Measurements from ENCODE around the gene SORCS1. TPM values are rescaled to one million over a fixed set of nuclear protein-coding genes. Genes with fewer than 3 reads are reported as not detected.

The SORCS1 gene
- total and polyA plus RNA-seq, 4 donors = 0.08 to 0.21 (median 0.09) TPM; not detected in 1

- no peak for DNase-seq (ENCODE audit: low spot score)
- no peak for TF ChIP-seq ATF3 (IDR thresholded peaks at IDR 0.05)
- no peak for TF ChIP-seq NR2F2 (IDR thresholded peaks at IDR 0.05)
- no peak for TF ChIP-seq JUND (IDR thresholded peaks at IDR 0.05)
- no peak for TF ChIP-seq EGR1 (IDR thresholded peaks at IDR 0.05; ENCODE audit: low read depth in 2 of 2)
- TF ChIP-seq HNF4A (conservative IDR thresholded peaks at IDR 0.05) = no peak
- Histone ChIP-seq H3K27ac (ENCODE audit: low read depth in 1 of 2, low read length in 2 of 2) (no peak overlapping the region), H3K36me3 (ENCODE audit: control insufficient read depth in 4 of 4, insufficient read depth in 3 of 4, low read depth in 1 of 4, low read length in 3 of 4) (peaks cover 0 to 1% (median 0%) of the 10 kb centered on the region in 4 donors), H3K9ac (ENCODE audit: low read depth in 1 of 2, low read length in 2 of 2) (no peak overlapping the region), H3K4me3 (ENCODE audit: low read depth in 1 of 3, low read length in 3 of 3) (no peak overlapping the region), H3K27me3 (ENCODE audit: control insufficient read depth in 4 of 4, insufficient read depth in 4 of 4, low read length in 3 of 4) (peaks cover 0 to 10% (median 4%) of the 10 kb centered on the region in 4 donors), H3K4me1 (ENCODE audit: control insufficient read depth in 4 of 4, insufficient read depth in 4 of 4, low read length in 3 of 4) (peaks cover 3 to 9% (median 7%) of the 10 kb centered on the region in 4 donors), H3K9me3 (ENCODE audit: control insufficient read depth in 4 of 4, low read length in 3 of 4) (no peaks in the 10 kb centered on the region)
- WGBS = 77% methylated on average over 4 of the region's 4 CpGs
Measured at GRCh38 chr10:107159871-107160270, 4.6 kb downstream of the SORCS1 start.

GRCh38 chr10:107157071-107157470, 7.4 kb downstream of the SORCS1 start:
- Histone ChIP-seq H3K4me3 (ENCODE audit: low read depth in 1 of 3, low read length in 3 of 3) (no peak overlapping the region), H3K9ac (ENCODE audit: low read depth in 1 of 2, low read length in 2 of 2) (no peak overlapping the region), H3K27ac (ENCODE audit: low read depth in 1 of 2, low read length in 2 of 2) (no peak overlapping the region), H3K36me3 (ENCODE audit: control insufficient read depth in 4 of 4, insufficient read depth in 3 of 4, low read depth in 1 of 4, low read length in 3 of 4) (peaks cover 0 to 1% (median 0%) of the 10 kb centered on the region in 4 donors), H3K27me3 (ENCODE audit: control insufficient read depth in 4 of 4, insufficient read depth in 4 of 4, low read length in 3 of 4) (peaks cover 0 to 7% (median 0%) of the 10 kb centered on the region in 4 donors), H3K9me3 (ENCODE audit: control insufficient read depth in 4 of 4, low read length in 3 of 4) (peaks cover 0 to 2% (median 0%) of the 10 kb centered on the region in 4 donors), H3K4me1 (ENCODE audit: control insufficient read depth in 4 of 4, insufficient read depth in 4 of 4, low read length in 3 of 4) (no peaks in the 10 kb centered on the region)
- no peak for TF ChIP-seq ATF3 (IDR thresholded peaks at IDR 0.05)
- TF ChIP-seq JUND (IDR thresholded peaks at IDR 0.05) = no peak
- TF ChIP-seq CTCF (IDR thresholded peaks at IDR 0.05; ENCODE audit: low read depth, low read length, missing input control) = no peak
- no peak for TF ChIP-seq ZBTB33 (IDR thresholded peaks at IDR 0.05)
- no peak for TF ChIP-seq NR2F2 (IDR thresholded peaks at IDR 0.05)
- no peak for TF ChIP-seq FOXA1 (IDR thresholded peaks at IDR 0.05)
- WGBS = 58% methylated on average over 1 of the region's 1 CpG
- no peak for DNase-seq (ENCODE audit: low spot score)

GRCh38 chr10:107152087-107152486, 12.4 kb downstream of the SORCS1 start:
- no peak for DNase-seq (ENCODE audit: low spot score)
- Histone ChIP-seq H3K9ac (ENCODE audit: low read depth in 1 of 2, low read length in 2 of 2) (no peak overlapping the region), H3K4me3 (ENCODE audit: low read depth in 1 of 3, low read length in 3 of 3) (no peak overlapping the region), H3K27ac (ENCODE audit: low read depth in 1 of 2, low read length in 2 of 2) (no peak overlapping the region), H3K9me3 (ENCODE audit: control insufficient read depth in 4 of 4, low read length in 3 of 4) (peaks cover 0 to 4% (median 3%) of the 10 kb centered on the region in 4 donors), H3K27me3 (ENCODE audit: control insufficient read depth in 4 of 4, insufficient read depth in 4 of 4, low read length in 3 of 4) (no peaks in the 10 kb centered on the region), H3K36me3 (ENCODE audit: control insufficient read depth in 4 of 4, insufficient read depth in 3 of 4, low read depth in 1 of 4, low read length in 3 of 4) (peaks cover 0 to 1% (median 0%) of the 10 kb centered on the region in 4 donors), H3K4me1 (ENCODE audit: control insufficient read depth in 4 of 4, insufficient read depth in 4 of 4, low read length in 3 of 4) (no peaks in the 10 kb centered on the region)
- WGBS = 95% methylated on average over 1 of the region's 1 CpG
- TF ChIP-seq SP1 (IDR thresholded peaks at IDR 0.05) = no peak
- TF ChIP-seq EGR1 (IDR thresholded peaks at IDR 0.05; ENCODE audit: low read depth in 2 of 2) = no peak
- no peak for TF ChIP-seq RAD21 (IDR thresholded peaks at IDR 0.05)
- TF ChIP-seq FOXA1 (IDR thresholded peaks at IDR 0.05) = no peak
- no peak for TF ChIP-seq FOXA2 (IDR thresholded peaks at IDR 0.05)
- TF ChIP-seq REST (IDR thresholded peaks at IDR 0.05) = no peak
- TF ChIP-seq ZBTB33 (IDR thresholded peaks at IDR 0.05) = no peak
- TF ChIP-seq HNF4A (conservative IDR thresholded peaks at IDR 0.05) = no peak
- no peak for TF ChIP-seq NR2F2 (IDR thresholded peaks at IDR 0.05)
- TF ChIP-seq ATF3 (IDR thresholded peaks at IDR 0.05) = no peak
- no peak for TF ChIP-seq CTCF (IDR thresholded peaks at IDR 0.05; ENCODE audit: low read depth, low read length, missing input control)
- TF ChIP-seq HNF4G (IDR thresholded peaks at IDR 0.05) = no peak
